CD4-positive, alpha-beta T cell treated with Interleukin-6 at 100 ng/mL for 8 hours (primary cell): Measurements from ENCODE around the gene CPZ.

Source experiments
- DNase-seq: peaks from one replicate; pipeline ENCODE4 v3.0.0-alpha.2; 2020; ENCODE audit warnings: mixed read lengths, low spot score

CPZ gene

DNA sequence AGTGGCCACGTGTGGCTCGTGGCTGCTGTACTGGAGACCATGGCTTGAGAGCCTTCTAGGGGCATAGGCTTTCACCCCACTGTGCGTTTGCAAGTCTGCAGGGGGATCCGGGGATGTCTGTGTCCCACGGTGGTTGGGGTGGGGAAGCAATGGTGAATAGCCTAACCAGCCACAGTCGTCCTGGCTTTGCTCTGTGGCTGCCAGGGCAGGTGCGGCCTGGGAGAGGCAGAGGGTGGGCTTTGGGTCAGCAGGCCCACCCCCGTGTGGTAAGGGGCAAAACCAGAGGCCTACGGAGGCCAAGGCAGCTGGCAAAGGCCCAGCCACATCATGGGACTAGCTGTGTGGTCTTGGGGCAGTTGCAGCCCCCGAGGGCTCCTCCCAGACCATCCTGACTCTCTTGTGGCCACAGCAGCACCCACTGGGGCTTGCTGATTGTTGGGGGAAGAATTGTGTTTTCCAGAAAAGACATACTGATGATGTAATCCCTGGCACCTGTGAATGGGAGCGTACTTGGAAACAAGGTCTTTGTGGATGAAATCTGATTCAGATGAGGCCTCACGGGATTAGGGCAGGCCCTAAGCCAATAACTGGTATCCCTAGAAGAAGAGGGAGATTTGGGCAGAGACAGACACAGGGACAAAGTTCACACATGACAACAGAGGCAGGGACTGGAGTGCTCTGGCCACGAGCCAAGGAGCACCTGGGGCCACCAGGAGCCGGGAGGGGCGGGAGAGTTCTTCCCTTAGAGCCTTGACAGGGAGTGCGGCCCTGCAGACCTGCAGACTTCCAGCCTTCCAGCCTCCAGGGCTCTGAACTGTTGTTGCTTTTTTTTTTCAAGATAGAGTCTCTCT is 2.9 kb downstream of the CPZ start:
- no peak for DNase-seq

DNA sequence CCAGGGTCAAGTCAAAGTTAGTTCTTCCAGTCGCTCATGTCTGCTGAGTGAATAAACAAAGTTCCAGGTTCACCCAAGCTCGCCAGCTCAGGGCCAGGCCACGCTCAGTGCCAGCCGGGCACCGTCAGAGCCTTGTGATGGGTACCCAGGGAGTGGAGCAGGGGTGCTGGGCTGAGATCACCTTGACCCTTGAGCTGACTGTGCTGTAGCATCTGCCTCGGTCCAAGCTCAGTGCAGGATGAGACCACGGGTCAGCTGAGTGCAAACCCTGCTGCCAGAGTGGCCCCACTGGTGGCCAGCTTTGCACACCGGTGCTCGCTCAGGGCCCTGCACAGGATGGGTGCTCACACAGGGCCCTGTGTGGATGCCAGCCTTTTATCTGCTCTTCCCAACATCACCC is 4.3 kb downstream of the CPZ start:
- no peak for DNase-seq

DNA sequence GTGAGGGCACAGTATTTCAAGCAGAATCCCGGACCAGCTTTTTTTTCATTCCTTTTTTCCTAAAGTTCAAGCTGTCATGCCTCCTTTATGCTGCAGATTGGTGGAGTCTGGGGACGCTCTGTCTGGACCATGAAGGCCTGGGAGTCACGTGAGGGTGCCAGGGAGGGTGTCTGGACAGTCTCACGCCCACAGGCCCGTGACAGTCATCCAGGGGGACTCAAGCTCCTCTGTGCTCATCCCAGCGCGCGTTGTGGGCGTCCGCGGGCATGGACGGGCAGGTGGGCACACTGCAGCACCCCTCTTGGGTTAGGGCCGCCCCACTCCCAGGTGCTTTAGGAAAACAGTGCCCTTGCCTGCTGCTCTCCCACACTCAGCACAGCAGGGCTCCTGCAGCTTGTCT is 4.8 kb downstream of the CPZ start:
- no peak for DNase-seq

DNA sequence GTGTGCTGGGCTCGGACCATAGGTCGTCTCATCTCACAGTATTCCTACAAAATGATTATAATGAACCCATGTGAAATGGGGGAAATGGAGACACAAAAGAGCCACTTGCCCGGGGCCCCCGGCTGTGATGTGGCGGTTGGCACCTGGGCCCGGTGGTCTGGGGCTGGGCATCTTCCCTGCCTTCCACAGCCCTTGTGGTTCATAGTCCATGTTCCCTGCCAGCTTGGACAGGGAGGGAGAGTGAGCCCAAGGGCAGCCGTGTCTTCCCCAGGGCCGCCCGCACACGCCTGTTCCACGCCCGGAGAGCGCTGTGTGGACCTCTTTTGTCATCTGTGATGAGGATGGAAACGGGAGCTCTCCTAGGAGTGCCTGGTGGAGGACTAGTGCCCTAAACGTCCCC is 5.2 kb downstream of the CPZ start:
- DNase-seq = no peak

DNA sequence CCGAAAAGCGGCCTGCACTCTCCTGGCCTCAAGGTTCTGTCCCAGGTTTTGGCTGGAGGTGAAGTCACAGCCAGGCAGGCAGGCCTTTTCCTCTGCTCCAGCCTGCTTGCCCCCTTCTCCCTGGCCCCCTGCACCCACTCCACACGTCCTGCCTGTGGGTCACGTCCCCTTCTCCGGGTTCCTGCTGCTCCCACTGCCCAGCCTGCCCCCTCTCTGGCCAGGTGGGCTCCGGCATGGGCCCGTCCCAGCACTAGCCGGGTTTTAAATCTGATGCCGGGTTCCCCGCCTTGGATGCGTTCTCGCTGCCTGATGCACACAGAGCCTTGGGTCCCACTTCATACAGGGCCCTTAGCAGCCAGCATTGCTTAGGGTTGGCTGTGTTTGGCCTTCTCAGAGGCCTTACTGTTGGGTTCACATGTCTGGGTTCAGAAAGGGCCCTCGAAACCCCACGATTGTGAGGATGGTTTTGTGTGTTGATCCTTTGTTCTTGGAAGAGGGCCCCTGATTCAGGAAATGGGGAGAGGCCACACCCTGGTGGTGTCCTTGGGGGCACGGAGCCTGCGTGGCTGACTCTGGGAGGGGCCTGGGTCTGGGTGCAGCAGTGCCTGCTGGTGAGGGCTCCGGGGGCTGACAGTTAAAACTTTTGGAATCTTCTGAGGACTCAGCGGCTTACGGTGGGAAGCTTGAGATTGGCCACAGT is 6.0 kb downstream of the CPZ start:
- DNase-seq = no peak

DNA sequence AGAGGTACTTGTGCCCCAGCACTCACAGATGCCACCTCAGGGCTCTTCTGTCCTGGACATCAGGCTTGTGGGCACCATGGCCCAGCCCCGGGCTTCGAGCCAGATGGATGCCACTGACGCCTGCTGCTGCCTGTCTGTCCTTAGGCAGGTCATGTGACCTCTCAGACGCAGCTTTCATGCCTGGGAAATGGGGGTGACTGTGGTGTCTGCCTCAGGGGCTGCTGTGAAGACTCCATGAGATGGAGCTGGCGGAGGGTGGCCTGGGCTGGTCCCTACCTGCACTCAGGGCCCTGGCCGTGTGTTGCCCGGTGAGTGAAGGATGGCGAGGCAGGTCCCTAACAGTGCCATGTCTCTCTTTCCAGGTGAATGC is 6.5 kb downstream of the CPZ start:
- no peak for DNase-seq

DNA sequence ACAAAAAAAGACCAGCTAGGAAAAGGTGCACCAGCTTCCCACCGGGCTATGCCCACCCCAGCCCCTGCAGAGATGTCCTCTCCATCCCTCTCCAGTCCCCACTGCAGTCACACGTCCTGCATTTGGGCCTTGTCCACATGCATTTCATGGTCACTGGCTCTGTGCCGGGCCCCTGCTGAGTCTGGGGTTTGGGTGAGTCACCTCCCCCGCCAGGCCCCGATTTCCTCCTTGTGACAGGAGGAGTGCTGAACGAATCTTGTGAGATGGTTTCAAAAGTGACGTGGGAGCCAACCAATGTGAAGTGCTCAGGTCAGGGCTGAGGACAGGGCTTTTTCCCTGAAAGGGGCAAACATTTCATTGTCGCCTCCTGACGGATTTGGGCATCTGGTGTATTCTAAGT is 7.1 kb downstream of the CPZ start:
- DNase-seq = no peak

DNA sequence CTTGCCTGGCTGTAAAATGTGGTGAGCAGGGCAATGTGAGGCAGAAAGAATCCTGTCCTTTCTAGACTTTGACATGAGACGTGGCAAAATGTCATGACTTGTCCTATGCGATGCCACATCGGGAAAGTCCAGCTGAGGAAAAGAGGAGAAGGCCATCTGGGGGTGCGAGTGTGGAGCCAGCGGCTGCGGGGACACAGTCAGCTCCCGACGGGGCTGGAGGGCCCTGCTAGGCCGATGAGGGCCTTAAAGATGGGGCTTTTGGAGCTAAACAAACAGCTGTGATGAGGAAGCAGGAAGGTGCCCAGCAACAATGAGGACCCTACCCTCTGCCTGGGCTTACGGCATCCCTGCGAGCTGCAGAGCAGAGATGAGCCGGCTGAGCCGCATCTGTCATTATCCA is 7.7 kb downstream of the CPZ start:
- no peak for DNase-seq

DNA sequence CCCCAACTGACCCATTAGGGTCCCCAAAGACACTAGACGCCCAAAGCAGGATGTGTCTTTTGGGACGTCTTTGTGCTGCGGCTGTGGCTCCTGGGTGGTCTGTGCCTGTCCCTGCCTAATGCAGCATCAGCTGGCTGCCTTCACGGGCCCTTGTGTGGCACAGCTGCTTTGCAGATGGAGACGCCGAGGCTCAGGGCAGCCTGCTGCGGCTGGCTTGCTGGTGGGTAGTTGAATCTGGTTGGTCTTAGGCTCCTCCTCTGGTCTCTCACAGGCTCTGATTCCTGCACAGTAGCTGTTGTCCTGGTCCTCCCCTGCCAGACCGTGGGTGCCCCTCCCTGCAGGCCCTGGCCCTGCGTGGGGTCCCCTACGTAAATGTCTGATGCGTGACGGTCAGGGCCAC is 8.1 kb downstream of the CPZ start:
- DNase-seq = no peak

DNA sequence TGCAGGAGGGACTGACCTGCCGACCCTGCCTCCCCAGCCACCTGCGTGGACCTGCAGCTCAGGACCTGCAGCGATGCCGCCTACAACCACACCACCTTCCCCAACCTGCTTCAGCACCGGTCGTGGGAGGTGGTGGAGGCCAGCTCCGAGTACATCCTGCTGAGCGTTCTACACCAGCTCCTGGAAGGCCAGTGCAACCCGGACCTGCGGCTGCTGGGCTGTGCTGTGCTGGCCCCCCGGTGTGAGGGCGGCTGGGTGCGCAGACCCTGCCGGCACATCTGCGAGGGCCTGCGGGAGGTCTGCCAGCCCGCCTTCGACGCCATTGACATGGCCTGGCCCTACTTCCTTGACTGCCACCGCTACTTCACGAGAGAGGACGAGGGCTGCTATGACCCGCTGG is 8.5 kb downstream of the CPZ start:
- no peak for DNase-seq

DNA sequence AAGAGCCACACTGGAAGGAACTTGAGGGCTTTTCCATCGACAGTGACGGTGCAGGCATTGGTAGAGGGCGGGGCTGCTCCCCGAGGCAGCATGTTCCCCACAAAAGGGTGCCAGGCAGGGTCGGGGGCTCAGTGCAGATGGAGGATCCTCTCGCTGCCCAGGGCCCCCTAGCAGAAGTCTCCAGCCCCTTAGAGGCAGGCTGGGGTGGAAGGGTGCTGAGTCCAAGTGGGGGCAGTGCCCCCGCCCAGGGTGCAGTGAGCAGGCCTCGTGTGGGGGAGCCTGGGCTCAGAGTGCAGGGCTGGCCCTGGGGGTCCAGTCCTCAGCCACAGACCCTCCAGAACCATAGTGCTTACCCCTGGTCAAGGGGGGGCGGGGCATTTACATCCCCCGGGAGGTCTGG is 9.0 kb downstream of the CPZ start:
- DNase-seq = no peak

DNA sequence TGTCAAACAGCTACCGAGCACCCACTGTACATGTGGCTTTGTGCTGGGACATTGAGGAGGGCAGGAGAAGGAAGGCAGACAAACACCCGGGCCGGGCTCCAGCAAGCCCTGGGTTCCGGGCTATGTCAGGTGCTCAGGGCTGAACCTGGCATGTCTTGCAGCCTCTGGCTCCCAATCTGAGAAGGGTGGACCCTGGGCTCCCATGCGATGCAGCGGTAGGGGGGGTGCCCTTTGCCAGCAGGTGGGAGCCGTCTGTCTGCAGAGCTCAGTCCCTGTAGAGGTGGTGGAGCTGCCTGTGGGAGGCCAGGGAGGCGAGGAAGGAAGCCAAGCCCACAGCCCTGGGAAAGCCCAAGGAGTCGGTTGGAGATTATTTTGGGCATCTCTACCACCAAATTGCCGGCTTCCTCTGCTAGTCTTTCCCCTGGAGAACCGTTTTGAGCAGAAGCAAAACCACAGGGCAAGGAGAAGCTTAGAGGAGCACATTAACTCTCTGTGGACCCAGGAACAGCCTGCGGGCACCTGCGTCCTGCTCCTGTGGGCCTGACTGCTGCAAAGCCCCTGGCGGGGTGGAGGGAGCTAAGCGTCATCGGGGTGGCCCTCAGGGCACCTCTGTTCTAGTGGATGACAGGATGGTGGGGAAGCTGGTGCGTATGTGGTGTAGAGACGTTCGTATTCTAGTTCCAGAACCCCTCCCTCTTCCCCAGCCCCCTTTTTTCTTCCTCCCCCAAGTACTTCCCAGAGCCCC is 10.3 kb downstream of the CPZ start:
- no peak for DNase-seq

DNA sequence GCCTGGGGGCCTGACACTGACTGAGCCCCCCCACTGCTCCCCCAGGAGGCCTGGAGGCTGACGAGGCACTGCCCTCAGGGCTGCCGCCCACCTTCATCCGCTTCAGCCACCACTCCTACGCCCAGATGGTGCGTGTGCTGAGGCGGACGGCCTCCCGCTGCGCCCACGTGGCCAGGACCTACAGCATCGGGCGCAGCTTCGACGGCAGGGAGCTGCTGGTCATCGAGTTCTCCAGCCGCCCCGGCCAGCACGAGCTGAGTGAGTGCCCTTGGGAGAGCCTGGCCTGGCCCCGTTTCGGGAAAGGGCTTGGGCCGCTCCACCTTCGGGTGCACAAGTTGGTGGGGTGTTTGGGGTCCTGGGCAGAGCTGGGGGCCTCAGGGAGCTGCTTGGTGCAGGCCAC is 11.4 kb downstream of the CPZ start:
- DNase-seq = no peak

DNA sequence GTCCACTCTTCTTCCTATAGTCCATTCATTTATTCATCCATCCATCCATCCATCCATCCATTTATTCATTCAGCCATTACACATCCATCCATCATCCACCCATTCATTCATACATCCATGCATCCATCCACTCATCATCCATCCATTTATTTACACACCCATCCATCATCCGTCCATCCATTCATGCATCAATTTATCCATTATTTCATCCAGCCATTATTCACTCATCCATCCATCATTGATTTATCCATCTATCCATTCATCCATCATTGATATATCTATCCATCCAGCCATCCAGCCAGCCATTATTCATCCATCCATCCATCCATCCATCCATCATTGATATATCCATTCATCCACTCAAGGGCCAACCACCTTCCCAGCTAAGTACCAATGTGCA is 12.7 kb downstream of the CPZ start:
- no peak for DNase-seq

DNA sequence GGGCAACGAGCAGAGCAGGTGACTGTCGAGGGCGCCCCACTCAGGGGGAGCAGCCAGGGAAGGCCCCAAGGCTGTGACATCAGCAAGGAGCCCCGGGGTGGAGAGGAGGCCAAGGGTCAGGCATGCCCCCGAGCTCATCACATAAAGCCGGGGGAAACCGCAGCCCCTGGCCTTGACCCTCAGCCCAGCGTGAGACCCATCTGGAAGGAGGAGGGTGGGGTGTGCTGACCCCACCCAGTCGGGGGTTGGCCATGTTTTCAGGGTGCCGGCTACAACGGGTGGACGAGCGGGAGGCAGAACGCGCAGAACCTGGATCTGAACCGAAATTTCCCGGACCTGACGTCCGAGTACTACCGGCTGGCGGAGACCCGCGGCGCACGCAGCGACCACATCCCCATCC is 13.9 kb downstream of the CPZ start:
- DNase-seq = no peak

DNA sequence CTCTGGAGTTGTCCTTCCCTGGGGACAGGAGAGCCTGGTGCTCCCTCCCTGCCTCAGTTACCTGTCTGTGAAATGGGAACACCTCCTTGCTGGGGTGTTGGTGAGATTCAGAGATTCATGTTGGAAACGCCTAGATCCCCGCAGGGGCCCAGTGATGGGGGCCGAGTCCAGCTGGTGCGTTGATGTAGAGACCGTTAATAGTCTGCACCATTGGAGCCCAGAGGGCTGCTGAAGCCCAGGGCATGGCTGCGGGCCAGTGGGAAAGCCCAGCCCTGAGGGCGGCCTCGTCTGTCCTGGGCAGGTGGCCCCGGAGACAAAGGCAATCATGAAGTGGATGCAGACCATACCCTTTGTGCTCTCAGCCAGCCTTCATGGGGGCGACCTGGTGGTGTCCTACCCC is 14.4 kb downstream of the CPZ start:
- no peak for DNase-seq

DNA sequence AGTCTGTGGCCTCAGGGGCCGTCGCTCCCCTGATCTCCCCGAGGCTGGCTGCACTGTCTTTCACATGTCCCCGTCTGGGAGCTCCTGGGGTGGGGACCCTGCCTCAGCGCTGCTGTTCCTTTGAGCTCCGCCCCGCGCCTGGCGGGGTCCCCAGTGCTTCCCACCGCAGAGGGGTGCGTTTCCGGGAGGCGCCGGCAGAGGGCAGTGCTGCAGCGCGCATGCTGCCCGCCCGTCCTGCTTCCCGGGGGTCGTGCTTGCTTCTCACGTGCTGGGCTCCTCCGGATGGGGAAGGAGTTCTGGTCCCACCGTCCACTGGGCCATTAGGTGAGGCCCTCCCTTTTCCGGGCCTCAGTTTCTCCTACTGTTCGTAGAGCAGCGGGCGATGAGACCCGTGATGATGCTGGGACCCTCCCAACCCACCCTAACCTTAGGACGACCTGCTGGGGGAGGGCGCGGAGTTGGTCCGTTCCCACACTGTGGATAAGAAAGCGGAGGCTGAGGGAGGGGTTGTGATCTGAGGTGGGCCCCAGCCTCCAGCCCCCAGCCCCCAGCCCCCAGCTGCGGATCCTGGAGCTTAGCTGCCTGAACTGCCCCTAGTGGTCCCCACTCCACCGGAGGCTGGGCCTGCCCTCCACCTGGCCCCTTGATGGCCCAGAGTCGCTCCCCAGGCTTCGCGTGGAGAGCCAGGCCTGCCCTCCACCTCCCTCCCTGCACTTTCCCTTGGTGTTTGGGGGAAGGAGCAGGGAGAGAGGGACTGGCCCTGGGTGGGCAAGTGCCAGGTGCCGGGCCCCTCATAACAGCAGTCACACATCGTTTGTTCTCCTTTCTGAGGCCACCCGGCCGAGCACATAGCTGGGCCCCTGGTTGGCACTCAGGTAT is 15.3 kb downstream of the CPZ start:
- no peak for DNase-seq

DNA sequence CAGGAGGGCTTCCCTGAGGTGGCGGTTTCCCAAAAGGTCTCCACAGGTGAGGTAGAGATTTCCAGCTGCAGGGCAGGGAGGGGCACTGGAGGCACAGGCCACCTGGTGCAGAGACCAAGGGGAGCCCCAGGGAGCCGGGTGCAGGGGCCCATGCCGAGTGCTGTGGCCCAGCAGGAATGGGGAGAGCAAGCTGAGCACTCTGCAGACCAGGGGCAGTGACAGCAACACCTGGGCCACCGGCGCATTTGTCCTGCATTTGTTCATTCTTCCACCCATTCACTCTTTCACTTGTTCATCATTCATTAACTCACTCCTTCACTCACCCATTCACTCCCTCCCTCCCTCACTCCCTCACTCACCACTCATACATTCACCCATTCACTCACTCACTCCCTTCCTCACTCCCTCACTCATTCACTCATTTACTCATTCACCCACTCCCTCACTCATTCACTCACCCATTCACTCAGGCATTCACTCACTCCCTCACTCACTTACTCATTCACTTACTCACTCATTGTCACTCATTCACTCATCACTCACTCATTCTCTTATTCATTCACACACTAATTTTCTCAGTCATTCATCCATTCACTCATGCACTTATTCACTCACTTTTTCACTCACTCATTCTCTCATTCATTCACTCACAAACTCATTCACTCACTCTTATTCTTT is 16.3 kb downstream of the CPZ start:
- no peak for DNase-seq

DNA sequence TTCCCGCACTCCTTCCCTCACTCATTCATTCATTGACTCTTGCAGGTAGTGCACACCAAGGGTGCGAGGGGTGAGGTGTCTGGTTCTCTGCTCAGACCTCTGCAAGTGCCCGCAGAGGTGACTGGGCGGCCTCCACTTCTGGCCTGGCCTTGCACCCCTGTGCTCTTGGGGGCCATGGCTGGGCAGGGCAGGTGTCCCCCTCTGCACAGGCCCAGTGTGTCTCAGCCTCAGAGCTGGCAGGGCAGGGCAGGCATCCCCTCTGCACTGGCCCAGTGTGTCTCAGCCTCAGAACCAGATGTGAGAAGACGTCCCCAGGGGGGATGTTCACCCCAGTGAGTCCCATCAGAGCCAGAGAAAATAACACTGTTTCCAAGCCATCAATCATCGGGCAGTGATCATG is 16.8 kb downstream of the CPZ start:
- no peak for DNase-seq

DNA sequence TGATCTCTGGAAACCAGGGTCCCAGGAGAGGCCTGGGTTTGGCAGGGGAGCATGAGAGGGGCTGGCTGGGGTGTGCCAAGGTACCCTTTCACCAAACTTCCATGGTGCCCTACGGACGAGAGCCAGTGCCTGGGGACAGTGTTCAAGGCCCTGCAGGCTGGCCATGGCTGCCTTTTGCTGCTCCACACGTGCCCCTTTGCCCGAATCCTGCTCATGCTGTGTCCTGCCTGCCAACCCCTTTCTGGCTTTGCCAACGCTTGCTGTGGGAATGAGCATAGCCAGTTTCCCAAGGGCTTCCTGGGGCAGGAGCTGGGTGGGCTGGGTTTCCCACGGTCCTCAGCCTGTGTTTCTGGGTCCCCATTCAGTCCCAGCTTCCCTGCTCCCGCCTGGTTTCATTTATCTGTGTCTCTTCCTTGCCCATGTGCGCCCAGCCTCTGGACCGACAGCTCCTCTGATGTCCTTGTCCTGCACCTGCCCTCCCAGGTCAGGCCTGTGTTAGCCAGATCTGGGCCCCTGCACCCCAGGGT is 17.3 kb downstream of the CPZ start:
- no peak for DNase-seq

DNA sequence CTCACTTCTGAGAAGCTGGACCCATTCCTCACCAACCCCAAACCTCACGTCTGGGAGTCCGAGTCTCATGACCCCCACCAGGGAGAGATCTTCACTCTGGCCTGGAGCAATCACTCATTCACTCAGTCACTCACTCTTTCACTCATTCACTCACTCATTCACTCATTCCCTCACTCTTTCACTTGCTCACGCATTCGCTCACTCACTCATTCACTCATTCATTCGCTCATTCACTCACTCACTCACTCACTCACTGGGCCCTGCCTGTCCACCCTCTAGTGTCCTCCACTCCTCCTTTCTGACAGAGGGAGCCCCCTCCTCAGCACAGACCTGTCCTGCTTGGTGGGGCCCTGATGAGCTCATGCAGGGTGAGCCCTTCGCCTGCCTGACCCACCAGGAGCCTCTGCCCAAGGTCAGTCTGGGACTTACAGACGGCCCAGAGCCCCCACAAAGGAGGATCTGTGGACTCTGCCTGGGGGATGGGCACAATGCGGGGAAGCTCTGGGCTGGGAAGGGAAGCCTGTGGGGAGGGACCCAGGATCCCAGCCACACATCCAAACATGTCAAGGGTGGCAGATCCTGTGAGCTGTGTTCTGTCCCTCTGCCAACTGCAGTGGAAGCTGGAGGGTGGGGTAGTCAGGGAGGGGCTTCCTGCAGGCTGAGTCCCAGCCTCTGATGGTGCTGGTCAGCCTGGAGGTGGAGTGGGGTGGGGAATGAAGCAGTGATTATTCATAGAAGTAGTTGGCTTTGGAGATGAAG is 18.5 kb downstream of the CPZ start:
- DNase-seq = no peak
